HCEC 1CT (cell line): ENCODE data around the gene CGB5.

Source experiments
- DNase-seq: peaks from one replicate; pipeline ENCODE4 v3.0.0-alpha.2; 2017

Gene CGB5

DNA sequence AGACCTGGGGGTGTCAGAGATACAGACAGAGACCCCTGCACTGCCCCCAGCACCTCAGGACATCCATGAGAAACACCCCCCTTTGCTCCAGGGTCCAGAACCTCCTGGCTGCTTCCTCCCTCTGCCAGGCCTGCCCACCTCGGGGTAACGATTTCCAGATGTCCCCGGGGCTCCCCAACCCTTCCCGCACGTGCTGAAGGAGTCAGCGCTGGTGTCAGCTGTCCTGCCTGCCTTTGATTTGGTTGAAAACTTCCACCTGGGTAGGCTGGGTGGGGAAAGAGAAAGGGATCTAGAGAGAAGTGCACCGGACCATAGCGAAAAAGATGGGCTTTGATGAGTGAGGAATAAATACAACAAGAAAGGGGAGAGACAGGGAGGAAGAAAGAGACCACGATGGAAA, 15.4 kb downstream of the CGB5 start:
- no peak for DNase-seq

DNA sequence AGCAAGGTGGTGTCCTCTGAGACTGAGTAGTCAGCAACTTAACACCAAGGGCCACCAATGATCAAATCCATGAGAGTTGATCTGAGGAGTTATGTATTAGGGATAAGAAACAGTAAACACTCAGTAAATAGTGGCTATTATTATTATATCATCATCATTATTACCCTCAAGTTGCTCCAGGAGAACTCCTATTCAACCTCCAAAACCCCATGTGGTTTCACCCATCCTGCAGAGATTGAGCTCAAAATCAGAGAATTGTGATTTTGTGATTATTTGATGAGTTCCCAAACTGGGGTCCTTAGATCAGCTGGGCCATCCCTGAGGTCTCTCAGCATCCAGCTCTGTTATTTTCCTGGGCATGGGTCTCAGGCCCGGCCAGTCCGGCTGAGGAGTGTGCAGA, 17.4 kb downstream of the CGB5 start:
- DNase-seq, result no peak

DNA sequence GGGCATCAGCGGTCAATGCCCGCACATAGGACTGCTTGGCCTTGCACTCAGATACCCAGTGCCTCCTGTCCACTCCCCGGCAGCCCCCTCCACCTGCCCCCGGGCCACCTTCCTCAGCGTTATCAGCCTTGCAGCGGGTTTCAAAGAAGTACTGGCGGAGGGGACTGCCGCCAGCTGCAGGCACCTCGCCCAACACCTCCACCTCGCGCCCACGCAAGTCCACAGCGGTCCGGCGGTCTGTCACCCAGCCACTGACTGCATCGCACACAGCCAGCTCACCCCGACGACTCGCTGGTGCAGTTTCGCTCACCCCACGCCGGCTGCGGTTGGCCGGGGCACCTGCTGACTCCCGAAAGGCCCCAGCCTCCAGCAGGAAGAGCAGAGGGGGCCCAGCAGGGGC, 17.8 kb downstream of the CGB5 start:
- no peak for DNase-seq

DNA sequence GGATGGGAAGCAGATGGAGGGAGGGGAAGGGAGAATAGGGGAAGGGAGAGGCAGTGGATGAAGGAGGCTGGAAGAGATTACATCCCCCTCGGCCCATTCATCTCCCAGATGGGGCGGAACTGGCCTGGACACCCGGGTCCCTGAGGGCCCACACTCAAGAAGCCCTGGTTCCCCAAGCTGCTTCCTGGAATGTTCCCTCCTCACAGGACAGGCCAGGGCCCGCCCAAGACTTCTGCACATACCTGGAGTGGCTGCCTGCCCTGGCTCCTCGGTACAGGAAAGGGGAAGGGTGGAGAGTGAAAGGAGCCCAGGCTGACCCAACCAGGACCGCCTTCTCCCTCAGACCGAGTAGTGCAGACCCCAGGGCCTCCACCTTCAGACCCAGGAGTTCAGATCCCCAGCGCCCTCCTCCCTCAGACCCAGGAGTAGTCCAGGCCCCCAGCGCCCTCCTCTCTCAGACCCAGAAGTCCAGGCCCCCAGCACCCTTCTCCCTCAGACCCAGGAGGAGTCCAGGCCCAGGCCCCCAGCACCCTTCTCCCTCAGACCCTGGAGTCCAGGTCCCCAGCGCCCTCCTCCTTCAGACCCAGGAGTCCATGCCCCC, 20.5 kb downstream of the CGB5 start:
- no peak for DNase-seq

DNA sequence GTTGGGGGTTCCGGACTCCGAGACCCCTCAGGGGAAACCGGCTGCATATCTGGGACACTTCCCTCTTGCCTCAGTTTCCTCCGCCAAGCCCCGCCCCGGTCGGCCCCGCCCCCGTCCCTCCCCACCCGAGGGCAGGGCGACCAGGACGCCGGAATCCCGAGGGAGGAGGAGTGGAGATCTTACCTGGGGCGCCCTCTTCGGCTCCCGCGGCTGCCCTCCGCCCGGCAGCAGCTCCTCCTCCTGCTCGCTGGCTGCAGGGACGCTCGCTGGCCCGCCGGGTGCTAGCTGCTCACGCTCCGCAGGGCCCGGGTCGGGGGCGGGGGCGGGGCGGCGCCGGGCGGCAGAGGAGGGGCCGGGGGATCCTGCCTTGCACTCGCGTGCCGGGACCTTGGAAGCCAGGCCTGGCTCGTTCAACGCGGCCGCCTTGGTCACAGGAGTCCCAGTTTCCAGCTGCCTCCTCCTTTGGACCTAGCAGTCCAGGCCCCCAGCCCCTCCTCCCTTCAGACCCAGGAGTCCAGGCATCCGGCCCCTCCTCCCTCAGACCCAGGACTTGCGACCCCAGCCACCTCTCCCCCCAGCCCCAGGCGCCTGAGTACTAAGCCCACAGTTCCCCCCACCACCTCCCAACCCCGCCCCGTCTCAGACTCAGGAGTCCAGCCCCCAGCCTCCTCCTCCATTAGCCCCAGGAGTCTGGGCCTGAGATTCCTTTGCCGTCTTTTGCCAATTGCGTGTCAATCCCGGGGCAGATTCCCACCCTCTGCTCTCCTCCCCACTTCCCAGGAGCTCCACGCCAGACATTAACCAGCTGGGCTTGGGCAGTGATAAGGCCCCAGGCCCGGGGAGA, 21.3 kb downstream of the CGB5 start, which contains the start of gene NTF4:
Gene NTF4, minus strand, starts transcription at position 51 of the 844 bp plus-strand sequence. CDS start 2,821 bp downstream, outside the sequence.
- no peak for DNase-seq

DNA sequence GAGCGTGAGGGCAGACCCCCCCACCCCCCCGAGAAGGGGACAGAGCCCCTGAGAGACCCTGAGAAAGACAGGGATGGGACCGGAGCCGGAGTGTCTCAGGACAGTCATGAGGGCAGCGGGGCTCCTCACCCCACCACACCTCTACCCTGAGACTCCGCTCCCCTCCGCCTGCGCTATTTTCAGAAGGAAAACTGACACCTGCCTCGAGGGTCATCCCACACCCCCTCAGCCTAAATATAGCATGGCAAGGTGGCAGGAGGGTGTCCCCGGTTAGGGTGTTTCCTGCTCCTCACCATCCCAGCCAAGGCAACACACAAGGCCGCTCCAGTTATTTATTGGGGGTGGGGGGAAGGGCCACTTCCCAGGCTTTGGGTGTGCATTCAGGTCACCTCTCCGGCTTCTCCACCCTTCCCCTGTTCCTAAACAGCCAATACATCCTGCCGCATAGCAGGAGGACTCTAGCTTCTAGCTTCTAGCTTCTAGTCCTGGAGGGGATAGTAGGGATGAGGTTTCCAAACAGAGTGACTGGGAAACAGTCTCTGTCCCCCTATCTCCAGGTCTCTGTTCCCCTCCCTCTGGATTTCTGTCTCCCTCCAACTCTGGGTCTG, 22.4 kb downstream of the CGB5 start:
- DNase-seq, result no peak

DNA sequence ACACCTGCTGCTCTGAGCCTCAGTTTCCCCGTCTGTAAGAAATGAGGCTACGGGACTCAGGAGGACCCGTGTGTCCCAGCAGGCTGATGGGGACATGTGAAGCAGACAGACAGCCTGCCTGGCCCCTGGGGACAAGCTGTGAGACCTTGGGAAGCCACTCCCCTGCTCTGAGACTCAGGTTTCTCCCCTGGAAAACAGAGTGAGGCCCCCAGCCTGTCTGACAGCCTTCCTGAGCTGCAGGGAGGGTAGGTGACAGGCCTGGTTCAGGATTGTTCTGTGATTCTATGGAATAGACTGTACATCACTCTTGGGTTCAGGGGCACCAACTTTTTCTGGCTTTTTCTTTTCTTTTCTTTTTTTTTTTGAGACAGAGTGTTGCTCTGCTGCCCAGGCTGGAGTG, 23.9 kb downstream of the CGB5 start:
- no peak for DNase-seq

DNA sequence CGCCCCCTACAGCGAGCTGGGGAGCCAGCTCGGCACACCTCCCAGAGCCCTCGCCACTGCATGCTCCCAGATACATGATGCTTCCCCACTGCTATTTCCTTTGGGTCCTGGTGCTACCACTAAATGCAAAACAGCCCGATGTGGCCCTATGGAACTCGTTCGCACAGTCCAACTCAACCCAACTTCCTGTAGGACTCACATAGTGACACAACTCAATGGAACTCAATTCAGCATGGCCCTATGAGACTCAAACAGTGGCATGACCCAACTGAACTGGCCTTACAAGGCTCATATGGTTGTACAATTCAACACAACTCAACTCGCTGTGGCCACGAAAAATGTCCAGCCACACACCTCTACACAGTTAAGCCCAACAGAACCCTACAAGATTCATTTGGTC, 25.4 kb downstream of the CGB5 start:
- no peak for DNase-seq

DNA sequence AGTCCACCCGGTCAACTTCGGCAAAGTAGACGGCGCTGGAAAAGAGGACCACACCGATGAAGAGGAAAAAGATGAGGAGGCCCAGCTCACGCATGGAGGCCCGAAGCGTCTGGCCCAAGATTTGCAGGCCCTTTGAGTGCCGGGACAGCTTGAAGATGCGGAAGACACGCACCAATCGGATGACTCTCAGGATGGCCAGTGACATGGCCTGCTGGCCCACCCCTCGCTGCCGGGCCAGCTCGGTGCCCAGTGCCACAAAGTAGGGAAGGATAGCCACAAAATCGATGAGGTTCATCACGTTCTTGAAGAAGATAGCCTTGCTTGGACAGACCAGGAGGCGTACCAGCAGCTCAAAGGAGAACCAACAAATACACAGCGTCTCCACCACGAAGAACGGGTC, 26.8 kb downstream of the CGB5 start:
- no peak for DNase-seq

DNA sequence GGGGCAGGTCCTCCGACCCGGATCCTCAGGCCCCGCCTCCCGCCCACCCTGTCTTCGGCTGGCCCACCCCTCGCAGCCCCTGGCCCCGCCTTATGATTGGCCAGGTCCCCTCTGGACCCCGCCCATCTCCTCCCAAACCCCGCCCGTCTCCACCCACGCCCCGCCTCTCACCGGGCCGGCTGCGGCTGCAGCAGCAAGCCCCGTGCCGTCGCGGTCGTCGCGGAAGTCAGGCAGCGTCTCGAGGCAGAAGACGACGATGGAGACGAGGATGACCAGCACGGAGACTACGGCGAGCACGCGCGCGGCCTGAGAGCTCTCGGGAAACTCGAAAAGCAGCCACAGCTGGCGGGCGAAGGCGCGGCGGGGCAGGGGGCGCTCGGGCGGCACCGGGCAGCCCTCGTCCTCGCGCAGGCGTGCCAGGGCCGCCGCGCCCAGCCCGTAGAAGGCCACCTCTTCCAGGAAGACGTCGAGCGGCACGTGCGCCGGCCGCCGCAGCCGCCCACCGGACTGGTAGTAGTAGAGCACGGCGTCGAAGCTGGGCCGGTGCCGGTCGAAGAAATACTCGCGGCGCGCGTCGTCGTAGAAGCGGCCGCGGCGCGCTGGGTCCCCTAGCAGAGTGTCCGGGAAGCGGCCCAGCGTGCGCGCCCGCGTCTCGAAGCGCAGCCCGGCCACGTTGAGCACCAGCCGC, 28.4 kb downstream of the CGB5 start:
- no peak for DNase-seq

DNA sequence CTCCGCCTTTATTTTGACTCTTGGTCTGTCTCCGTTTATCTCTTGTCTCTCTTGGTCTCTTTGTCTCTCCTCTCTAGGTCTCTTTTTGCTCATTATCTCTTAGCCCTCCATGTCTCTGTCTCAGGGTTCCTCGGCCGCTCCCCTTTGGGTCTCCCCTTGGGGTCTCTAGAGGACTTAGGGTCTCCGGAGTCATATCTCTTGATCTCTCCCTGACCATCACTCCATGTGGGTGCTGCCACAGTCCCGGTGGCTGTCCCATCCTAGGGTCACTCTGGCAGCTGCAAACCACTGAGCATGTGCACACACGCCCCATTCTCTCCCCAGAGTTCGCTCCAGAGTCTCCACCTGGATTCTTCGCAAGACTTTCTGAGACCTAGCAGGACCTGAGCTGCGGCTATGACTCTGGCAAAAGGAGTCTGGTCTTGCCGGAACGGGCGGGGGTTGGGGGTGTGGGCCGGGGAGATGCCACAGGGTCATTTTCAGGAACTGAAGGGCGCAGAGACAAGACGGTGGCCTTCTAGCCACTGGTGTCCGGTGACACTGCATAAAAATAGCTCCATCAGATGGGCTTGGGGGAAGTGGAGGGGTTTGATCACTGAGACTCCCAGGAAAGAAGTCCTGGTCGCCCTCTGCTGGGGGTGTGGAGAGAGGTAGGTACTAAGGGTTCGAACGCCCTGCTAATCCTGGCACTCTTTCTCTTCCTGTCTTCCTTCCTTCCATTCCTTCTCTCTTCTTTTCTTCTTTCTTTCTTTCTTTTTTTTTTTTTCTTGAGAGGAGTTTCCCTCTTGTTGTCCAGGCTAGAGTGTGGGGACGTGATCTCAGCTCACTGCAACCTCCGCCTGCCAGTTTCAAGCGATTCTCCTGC, 30.1 kb downstream of the CGB5 start:
- no peak for DNase-seq

DNA sequence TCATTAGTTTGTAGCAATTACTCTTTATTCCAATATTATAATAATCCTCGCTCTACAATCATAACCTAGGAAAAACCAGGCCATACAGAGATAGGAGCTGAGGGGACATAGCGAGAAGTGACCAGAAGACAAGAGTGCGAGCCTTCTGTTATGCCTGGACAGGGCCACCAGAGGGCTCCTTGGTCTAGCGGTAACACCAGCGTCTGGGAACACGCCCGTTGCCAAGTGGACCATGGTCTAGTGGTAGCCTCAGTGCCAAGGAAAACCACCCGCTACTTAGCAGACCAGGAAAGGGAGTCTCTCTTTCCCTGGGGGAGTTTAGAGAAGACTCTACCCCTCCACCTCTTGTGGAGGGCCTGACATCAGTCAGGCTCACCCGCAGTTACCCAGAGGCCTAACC, 31.2 kb downstream of the CGB5 start:
- DNase-seq, result peak; percentile 41

DNA sequence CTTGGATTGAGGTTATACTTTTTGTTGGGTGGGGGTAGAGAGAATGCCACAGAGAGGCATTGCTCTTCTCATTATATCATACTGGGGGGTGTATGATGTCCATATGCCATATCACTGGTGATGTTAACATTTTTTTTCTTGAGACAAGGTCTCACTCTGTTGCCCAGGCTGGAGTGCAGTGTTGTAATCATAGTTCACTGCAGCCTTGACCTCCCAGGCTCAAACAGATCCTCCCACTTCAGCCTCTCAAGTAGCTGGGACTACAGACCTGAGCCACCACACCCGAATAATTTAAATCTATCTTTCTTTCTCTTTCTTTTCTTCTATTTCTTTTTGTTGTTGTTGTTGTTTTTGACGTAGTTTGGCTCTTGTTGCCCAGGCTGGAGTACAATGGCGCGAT, 36.7 kb downstream of the CGB5 start:
- DNase-seq, result no peak

DNA sequence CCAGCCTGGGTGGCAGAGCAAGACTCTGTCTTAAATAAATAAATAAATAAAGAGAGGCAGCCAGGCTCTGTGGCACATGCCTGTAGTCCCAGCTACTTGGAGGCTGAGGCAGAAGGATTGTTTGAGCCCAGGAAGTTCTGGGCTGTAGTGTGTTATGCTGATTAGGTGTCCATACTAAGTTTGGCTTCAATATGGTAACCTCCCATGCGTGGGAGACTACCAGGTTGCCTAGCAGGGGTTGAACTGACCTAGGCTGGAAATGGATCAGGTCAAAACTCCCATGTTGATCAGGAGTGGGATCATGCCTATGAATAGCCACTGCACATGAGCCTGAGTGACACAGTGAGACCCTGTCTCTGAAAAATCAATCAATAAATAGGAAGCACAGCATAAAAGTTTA, 37.6 kb downstream of the CGB5 start:
- no peak for DNase-seq

DNA sequence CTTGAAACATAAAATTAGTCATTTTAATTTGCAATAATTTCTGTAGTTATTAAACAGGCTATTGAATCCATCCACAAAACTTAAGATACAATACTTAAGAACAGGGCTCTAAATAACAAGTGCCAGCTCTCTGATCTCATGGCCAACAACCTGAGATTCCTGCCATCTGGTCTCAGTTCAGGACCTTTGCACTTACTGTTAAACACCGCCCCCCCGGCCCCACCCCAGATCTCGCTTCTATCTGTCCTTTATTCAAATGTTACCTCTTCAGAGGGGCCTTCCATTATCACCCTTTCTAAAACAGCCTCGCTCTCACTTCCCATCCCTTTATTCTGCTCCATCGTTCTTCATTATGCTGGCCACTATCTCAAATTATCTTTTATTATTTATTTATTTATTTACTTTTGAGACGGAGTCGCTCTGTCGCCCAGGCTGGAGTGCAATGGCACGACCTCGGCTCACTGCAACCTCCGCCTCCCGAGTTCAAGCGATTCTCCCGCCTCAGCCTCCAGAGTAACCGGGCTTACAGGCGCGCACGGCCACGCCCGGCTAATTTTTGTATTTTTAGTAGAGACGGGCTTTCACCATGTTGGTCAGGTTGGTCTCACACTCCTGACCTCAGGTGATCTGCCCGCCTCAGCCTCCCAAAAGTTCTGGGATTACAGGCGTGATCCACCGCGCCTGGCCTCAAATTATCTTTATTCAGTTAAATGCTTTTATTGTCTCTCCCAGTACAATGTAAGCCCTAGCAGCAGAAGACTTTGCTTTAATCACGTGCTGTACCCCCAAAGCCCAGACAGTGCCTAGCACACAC, 40.8 kb downstream of the CGB5 start:
- no peak for DNase-seq

DNA sequence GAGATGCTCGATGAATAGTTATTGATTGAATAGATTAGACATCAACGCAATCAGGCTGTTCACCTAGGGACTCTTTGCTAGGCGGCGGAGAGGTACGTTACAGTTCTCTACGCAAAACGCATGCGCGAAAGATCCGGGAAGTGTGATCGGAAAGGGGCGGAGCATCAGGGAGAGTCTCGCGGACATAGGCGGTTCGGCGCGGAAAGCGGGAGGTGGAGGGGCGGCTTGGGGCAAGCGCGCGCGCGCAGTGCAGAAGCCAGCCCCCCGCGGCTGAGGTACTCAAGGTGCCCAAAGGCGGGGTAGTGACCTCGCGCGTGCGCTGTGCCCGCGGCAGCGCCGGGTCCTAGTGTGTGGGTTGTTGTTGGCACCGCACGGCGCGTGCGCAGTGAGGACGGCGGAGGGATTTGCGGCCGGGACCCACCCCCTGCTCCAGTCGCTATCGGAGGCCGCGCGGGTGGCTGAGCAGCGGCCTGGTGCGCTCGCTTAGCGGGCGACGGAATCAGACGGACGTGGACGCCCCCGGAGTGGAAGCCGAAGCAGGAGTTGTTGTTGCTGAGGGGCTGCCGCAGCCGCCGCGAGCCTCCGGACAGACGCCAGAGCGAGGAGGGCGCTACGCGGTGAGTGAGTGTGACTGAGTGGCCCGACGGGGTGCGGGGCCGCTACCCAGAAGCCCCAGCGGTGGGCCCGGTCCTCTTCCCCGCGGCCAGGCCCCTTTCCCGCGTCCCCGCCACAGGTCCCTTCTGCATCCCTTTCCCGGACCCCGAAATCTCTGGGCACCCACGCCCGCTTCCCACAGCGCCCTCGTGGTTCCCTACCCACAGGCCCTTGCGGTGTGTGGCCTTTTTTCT, 41.6 kb downstream of the CGB5 start, which contains the start of gene SNRNP70:
Gene SNRNP70, plus strand, starts transcription at position 432 of the 848 bp plus-strand sequence. CDS start 964 bp downstream, outside the sequence.
- DNase-seq, result peak; percentile 99

DNA sequence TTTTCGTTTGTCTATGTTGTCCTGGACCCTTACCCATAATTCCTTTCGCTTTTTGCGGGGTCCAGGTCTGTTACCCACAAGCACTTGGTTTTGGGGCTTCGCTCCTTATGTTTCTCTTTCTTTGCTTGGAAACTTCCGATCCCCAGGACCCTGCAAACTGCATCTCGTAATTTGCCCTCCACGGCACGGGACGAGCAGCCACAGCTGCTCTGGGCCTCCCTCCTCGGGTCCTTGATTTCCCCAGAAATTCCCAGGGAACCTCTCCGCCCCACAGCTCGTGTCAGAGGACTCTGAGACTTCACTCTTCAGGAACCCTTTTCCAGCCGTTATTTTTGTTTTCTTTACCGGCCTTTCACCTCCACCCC, 42.2 kb downstream of the CGB5 start:
- no peak for DNase-seq

DNA sequence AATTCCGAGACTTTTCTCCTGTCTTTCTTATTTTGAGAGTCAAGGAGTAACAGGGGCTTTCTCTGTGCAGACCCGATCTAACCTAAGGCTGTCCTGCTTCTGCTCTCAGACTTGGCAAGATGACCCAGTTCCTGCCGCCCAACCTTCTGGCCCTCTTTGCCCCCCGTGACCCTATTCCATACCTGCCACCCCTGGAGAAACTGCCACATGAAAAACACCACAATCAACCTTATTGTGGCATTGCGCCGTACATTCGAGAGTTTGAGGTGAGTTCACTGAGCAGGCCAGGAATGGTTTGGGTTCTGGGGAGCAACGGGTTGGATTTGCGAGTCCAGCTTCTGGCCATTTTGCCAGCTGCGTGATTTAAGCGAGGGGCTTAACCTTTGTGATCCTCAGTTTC, 42.6 kb downstream of the CGB5 start:
- DNase-seq, result no peak

DNA sequence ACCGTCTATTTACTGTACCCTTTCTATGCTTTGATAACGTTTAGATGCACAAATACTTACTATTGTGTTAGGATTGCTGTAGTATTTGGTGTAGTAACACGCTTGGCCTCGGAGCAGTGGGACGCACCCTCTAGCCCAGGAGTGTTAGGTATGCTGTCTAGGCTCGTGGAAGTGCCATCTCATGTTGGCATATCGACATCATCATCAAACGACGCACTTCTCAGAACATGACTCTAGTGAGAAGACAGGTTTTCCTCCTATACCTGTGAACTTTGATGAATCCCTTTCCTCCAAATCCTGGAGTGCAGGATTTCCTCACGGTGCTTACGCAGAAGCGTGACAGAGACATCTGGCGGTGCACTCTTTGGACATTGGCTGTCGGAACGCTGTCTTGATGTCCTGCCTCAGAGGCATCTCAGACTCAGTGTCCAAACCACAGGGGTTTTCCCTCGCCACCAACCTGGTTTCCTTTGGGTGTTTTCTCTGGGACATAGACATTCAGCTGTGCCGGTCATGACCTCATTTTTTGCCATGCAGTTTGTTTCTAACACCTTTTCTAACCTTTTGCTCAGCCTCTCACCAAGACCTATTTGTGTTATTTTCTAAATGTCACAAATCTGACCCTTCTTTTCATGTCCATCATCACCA, 47.9 kb downstream of the CGB5 start:
- DNase-seq, result no peak

DNA sequence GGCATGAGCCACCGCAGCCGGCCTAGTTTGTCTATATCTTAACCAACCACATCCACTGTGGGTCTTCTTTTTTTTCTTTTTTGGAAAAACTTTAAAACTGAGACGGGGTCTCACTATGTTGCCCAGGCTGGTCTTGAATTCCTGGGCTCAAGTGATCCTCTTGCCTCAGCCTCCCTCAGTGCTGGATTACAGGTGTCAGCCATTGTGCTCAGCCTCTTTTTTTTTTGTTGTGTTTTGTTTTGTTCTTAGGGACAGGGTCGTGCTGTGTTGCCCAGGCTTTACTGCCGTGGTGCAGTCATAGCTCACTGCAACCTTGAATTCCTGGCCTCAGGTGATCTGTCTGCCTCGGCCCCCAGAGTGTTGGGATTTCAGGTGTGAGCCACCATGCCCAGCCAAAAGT, 49.0 kb downstream of the CGB5 start:
- no peak for DNase-seq
